ENCODE measurements around the gene PDE9A. TPM values are rescaled to one million over a fixed set of nuclear protein-coding genes. Genes with fewer than 3 reads are reported as not detected.

Gene PDE9A
- polyA plus RNA-seq, 1 experiment: 0.14 TPM

DNA sequence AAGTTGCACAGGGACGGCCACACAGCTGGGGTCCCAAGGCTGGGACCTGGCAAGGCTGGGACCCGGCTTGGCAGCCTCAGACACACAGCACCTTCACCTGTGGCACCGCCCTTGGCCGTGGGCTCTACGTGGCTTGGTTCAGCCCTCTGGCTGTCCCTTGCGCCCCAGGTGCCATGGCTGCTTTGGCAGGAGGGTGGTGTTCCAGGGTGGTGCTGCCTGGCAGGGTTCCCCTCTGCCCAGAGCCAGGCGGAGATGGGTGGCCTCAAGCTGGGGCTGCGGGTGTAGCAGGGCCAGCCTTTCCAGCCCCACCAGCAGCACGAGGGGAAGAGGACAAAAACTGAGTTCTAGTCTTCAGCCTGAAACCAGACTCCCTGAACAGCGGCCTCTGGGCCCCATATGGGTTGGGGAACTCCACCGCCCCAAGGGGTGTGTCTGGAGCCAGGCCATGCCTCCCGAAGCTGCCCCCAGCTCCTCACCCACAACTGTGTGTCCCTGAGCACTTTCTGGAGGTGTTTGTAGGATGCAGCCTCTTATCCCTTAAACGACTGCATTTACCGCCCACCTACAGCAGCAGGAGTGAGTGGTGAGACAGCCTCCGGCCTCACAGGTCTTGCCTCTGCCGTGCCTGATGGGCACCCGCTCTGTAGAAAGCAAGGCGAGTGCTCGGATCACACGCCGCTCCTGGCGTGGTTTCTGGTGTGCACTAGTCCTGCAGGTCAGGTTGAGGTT is 92.3 kb downstream of the PDE9A start:
- CTCF ChIA-PET: interaction anchor here (0.6 kb wide), 1 partner anchor 436 kb away, joined by 4 read pairs; no protein-coding TSS in a partner anchor

DNA sequence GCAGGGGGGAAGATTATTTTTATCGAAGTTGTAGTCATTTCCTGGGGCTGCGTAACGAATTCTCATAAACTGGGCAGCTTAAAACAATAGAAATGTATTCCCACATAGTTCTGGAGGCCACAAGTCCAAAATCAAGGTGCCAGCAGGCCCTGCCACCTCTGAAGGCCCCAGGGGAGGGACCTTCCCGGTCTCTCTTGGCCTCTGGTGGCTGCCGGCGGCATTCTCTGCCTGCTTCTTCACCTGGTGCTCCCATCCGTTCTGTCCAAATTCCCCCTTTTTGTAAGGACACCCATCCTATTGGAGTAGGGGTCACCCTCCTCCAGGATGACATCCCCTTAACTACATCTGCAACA is 92.8 kb downstream of the PDE9A start:
- no peak overlapping the region for H3K27ac ChIP-seq (ENCODE audit: low read depth, low read length)
- DNase-seq (ENCODE audit: low read depth, low spot score): no peak
- no peak overlapping the region for H3K4me3 ChIP-seq (ENCODE audit: low read depth, low read length)
- POLR2A ChIA-PET: no interaction called here
- peaks cover 8% of the 10 kb centered on the region for H3K27me3 ChIP-seq (ENCODE audit: control insufficient read depth, insufficient read depth, low read length)
- no peaks in the 10 kb centered on the region; the same call in 1 of the 2 replicates for H3K9me3 ChIP-seq (ENCODE audit: control insufficient read depth, insufficient read depth, low read length)
- CTCF ChIA-PET: interaction anchor here (0.6 kb wide), 1 partner anchor 437 kb away, joined by 4 read pairs; no protein-coding TSS in a partner anchor
- TF ChIP-seq, protein P1, sequence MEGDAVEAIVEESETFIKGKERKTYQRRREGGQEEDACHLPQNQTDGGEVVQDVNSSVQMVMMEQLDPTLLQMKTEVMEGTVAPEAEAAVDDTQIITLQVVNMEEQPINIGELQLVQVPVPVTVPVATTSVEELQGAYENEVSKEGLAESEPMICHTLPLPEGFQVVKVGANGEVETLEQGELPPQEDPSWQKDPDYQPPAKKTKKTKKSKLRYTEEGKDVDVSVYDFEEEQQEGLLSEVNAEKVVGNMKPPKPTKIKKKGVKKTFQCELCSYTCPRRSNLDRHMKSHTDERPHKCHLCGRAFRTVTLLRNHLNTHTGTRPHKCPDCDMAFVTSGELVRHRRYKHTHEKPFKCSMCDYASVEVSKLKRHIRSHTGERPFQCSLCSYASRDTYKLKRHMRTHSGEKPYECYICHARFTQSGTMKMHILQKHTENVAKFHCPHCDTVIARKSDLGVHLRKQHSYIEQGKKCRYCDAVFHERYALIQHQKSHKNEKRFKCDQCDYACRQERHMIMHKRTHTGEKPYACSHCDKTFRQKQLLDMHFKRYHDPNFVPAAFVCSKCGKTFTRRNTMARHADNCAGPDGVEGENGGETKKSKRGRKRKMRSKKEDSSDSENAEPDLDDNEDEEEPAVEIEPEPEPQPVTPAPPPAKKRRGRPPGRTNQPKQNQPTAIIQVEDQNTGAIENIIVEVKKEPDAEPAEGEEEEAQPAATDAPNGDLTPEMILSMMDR (IDR thresholded peaks at IDR 0.05; ENCODE audit: low read depth, low read length): no peak

More for the DNA sequence above, 92.3 kb downstream of the PDE9A start:
- Histone ChIP-seq H3K4me3 (ENCODE audit: low read depth, low read length) (no peak overlapping the region), H3K27ac (ENCODE audit: low read depth, low read length) (no peak overlapping the region), H3K27me3 (ENCODE audit: control insufficient read depth, insufficient read depth, low read length) (peaks cover 8% of the 10 kb centered on the region), H3K9me3 (ENCODE audit: control insufficient read depth, insufficient read depth, low read length) (no peaks in the 10 kb centered on the region; the same call in 1 of the 2 replicates)
- TF ChIP-seq, protein P1 (IDR thresholded peaks at IDR 0.05; ENCODE audit: low read depth, low read length): no peak
- no peak for DNase-seq (ENCODE audit: low read depth, low spot score)
- POLR2A ChIA-PET: no interaction called here

DNA sequence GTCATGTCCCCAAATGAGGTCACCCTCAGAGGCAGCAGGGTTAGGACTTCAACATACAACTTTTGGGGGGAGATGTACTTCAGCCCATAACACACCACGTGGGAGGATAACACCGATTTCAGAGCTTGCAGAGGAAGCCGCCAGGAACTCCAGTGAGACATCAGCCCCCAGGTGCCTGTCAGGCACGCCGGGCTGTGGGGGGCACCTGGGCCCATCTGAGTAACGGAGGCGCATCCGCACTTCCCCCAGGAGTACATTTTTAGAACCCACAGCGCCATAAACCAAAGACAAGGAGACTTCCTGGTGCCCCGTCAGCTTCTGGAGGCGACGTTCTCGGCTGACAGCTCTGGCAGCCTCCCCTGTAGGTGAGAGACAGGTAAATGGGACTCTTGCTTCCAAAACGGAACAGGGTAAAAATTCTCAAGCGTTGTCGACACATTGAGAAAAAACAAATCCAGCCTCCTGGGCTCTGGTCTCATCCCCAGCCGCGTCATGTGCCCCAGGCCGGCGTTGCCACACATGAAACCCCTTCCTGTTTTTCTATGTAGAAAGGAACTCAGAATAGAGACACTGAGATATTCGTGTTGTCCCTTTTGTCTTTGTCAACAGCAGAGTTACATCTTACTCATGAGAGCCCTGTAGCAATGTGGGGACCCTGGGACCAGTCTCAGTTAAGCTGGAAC is 93.3 kb downstream of the PDE9A start:
- no peaks in the 10 kb centered on the region; the same call in 1 of the 2 replicates for H3K9me3 ChIP-seq (ENCODE audit: control insufficient read depth, insufficient read depth, low read length)
- no peak overlapping the region for H3K4me3 ChIP-seq (ENCODE audit: low read depth, low read length)
- POLR2A ChIA-PET: no interaction called here
- TF ChIP-seq, protein P1 (IDR thresholded peaks at IDR 0.05; ENCODE audit: low read depth, low read length): no peak
- no peak overlapping the region for H3K27ac ChIP-seq (ENCODE audit: low read depth, low read length)
- peaks cover 5% of the 10 kb centered on the region for H3K27me3 ChIP-seq (ENCODE audit: control insufficient read depth, insufficient read depth, low read length)
- CTCF ChIA-PET: interaction anchor here (0.6 kb wide), 1 partner anchor 437 kb away, joined by 4 read pairs; no protein-coding TSS in a partner anchor
- no peak for DNase-seq (ENCODE audit: low read depth, low spot score)

DNA sequence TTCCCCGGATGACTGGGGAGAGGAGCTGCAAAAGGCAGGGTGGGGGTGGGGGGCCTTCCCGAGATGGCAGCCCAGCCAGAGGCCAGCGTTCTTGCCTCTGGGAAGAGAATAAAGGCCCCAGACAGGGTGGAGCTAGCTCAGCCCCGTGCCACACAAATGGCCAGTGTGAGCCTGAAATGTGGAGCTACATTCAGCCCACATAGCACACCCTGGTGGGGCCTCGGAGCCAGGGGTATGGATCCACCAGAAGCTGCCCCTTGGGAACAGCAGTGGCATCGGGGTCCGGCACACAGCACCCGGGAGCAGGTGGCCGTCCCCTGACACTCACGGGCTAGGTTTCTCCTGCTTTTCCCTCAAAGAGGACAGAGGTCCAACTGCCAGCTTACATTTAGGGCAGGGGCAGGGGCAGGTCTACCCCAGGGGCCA is 93.9 kb downstream of the PDE9A start:
- Histone ChIP-seq H3K4me3 (ENCODE audit: low read depth, low read length) (no peak overlapping the region), H3K27me3 (ENCODE audit: control insufficient read depth, insufficient read depth, low read length) (peaks cover 4% of the 10 kb centered on the region), H3K9me3 (ENCODE audit: control insufficient read depth, insufficient read depth, low read length) (no peaks in the 10 kb centered on the region; the same call in 1 of the 2 replicates), H3K27ac (ENCODE audit: low read depth, low read length) (no peak overlapping the region)
- POLR2A ChIA-PET: no interaction called here
- DNase-seq (ENCODE audit: low read depth, low spot score): no peak
- CTCF ChIA-PET: no interaction called here
- TF ChIP-seq, protein P1 (IDR thresholded peaks at IDR 0.05; ENCODE audit: low read depth, low read length): no peak
